SK-N-SH (cell line): ENCODE results near the gene RNF121.

ENCODE experiments used
- CTCF ChIP-seq: fragments of 200-600 bp; sonication (generic); IDR thresholded peaks from 2 replicates; pipeline ENCODE4 v1.6.1; 2017; ENCODE audit warnings: antibody characterized with exemption, mild to moderate bottlenecking, moderate library complexity
- EZH2phosphoT487 ChIP-seq: fragments of 200-600 bp; sonication (generic); IDR thresholded peaks from 2 replicates; pipeline ENCODE4 v1.6.1; 2017; ENCODE audit warnings: low read depth, mixed run types, mild to moderate bottlenecking, antibody characterized with exemption, moderate library complexity, borderline replicate concordance
- JUND ChIP-seq: IDR thresholded peaks from 2 replicates; pipeline ENCODE4 v1.4.0; 2012
- MXI1 ChIP-seq: IDR thresholded peaks from 2 replicates; pipeline ENCODE4 v1.6.1; 2012; ENCODE audit warnings: mild to moderate bottlenecking, low read depth, low read length, improper control_type of control experiment
- NFIC ChIP-seq: IDR thresholded peaks from 2 replicates; pipeline ENCODE4 v1.4.0; 2012; ENCODE audit warnings: borderline replicate concordance
- POLR2AphosphoS5 ChIP-seq: IDR thresholded peaks from 2 replicates; pipeline ENCODE4 v1.6.1; 2012; ENCODE audit warnings: low read depth, low read length
- RAD21 ChIP-seq: IDR thresholded peaks from 2 replicates; pipeline ENCODE4 v1.6.1; 2012; ENCODE audit warnings: mild to moderate bottlenecking, low read length
- REST ChIP-seq: IDR thresholded peaks from 2 replicates; pipeline ENCODE4 v1.6.1; 2012; ENCODE audit warnings: mild to moderate bottlenecking, low read depth, low read length, moderate library complexity
- SIN3A ChIP-seq: IDR thresholded peaks from 2 replicates; pipeline ENCODE4 v1.6.1; 2012; ENCODE audit warnings: low read depth, mild to moderate bottlenecking, low read length, moderate library complexity, borderline replicate concordance
- TAF1 ChIP-seq: IDR thresholded peaks from 2 replicates; pipeline ENCODE4 v1.6.1; 2012; ENCODE audit warnings: low read depth, mild to moderate bottlenecking, low read length, moderate library complexity, borderline replicate concordance
- USF1 ChIP-seq: IDR thresholded peaks from 2 replicates; pipeline ENCODE4 v1.4.0; 2012; ENCODE audit warnings: low read depth, borderline replicate concordance
- ZBTB33 ChIP-seq: IDR thresholded peaks from 2 replicates; pipeline ENCODE4 v1.4.0; 2012; ENCODE audit warnings: low read depth, borderline replicate concordance

- TF ChIP-seq NFIC (no peak), TAF1 (no peak), RAD21 (no peak), ZBTB33 (no peak), CTCF (no peak), REST (no peak), MXI1 (no peak), JUND (no peak), USF1 (no peak), EZH2phosphoT487 (no peak), POLR2AphosphoS5 (no peak), SIN3A (no peak)
Measured at GRCh38 chr11:71951741-71952310, 23.0 kb downstream of the RNF121 start.
